ENCODE results near the gene ELK3. TPM values are rescaled to one million over a fixed set of nuclear protein-coding genes. Genes with fewer than 3 reads are reported as not detected.

The ELK3 gene
- total RNA-seq, 1 experiment from 2014 or later: 0.45 TPM

DNA sequence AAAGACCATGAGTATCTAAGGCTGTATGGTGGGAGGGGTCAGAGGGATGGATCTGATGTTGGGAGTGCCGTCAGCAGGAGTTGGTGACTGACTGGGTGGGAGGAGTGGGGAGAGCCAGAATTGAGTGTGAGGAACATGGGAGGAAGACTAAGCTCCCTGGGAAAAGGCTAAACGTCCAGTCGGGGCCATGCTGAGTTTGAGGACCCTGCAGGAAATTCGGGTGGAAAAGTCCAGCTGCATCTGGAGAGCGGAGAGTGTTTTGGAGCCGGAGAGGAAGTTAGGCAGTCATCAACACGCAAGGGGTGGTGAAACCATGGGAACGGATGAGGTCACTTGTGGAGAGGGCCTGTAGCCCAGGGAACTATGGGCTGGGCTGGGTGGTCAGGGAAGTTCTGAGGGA lies 60.9 kb downstream of the ELK3 start:
- no TSS peak for BruUV-seq (replicated peaks)
- Mint-ChIP-seq H3K27me3 (ENCODE audit: insufficient read depth, unreplicated experiment) (no peaks in the 10 kb centered on the region), H3K4me1 (ENCODE audit: low read depth, unreplicated experiment) (no peaks in the 10 kb centered on the region), H3K27ac (ENCODE audit: unreplicated experiment) (no peak overlapping the region), H3K4me3 (ENCODE audit: unreplicated experiment) (no peak overlapping the region), H3K36me3 (ENCODE audit: insufficient read depth, unreplicated experiment) (no peaks in the 10 kb centered on the region), H3K9me3 (ENCODE audit: unreplicated experiment) (no peaks in the 10 kb centered on the region)
- no peak overlapping the region for H3K4me3 ChIP-seq (ENCODE audit: low read depth, low read length)
- no peak for DNase-seq
- H3K27me3 ChIP-seq (replicated peaks; ENCODE audit: control insufficient read depth, insufficient read depth, low read length): no peaks in the 10 kb centered on the region
- CTCF ChIA-PET: no interaction called here
- no peaks in the 10 kb centered on the region for H3K9me3 ChIP-seq
- POLR2A ChIA-PET: no interaction called here
- no peaks in the 10 kb centered on the region for H3K36me3 ChIP-seq (ENCODE audit: control insufficient read depth, insufficient read depth, low read length)
- no peaks in the 10 kb centered on the region for H3K4me1 ChIP-seq
- TF ChIP-seq, protein P1, sequence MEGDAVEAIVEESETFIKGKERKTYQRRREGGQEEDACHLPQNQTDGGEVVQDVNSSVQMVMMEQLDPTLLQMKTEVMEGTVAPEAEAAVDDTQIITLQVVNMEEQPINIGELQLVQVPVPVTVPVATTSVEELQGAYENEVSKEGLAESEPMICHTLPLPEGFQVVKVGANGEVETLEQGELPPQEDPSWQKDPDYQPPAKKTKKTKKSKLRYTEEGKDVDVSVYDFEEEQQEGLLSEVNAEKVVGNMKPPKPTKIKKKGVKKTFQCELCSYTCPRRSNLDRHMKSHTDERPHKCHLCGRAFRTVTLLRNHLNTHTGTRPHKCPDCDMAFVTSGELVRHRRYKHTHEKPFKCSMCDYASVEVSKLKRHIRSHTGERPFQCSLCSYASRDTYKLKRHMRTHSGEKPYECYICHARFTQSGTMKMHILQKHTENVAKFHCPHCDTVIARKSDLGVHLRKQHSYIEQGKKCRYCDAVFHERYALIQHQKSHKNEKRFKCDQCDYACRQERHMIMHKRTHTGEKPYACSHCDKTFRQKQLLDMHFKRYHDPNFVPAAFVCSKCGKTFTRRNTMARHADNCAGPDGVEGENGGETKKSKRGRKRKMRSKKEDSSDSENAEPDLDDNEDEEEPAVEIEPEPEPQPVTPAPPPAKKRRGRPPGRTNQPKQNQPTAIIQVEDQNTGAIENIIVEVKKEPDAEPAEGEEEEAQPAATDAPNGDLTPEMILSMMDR (IDR thresholded peaks at IDR 0.05; ENCODE audit: insufficient read depth in 1 of 2, low read depth in 1 of 2, low read length in 1 of 2, severe bottlenecking in 1 of 2, unreplicated experiment in 1 of 2): no peak
- intact Hi-C loops (cut with micrococcal nuclease; ENCODE audit: unreplicated experiment): no loop called here

- H3K4me1 Mint-ChIP-seq (ENCODE audit: low read depth, unreplicated experiment): no peaks in the 10 kb centered on the region
- no peak overlapping the region for H3K4me3 Mint-ChIP-seq (ENCODE audit: unreplicated experiment)
- H3K9me3 Mint-ChIP-seq (ENCODE audit: unreplicated experiment): no peaks in the 10 kb centered on the region
- DNase-seq: no peak
- Histone ChIP-seq H3K4me1 (no peaks in the 10 kb centered on the region), H3K36me3 (ENCODE audit: control insufficient read depth, insufficient read depth, low read length) (no peaks in the 10 kb centered on the region), H3K4me3 (ENCODE audit: low read depth, low read length) (no peak overlapping the region), H3K27me3 (replicated peaks; ENCODE audit: control insufficient read depth, insufficient read depth, low read length) (no peaks in the 10 kb centered on the region), H3K9me3 (no peaks in the 10 kb centered on the region)
- CTCF ChIA-PET: no interaction called here
- TF ChIP-seq, protein P1 (IDR thresholded peaks at IDR 0.05; ENCODE audit: insufficient read depth in 1 of 2, low read depth in 1 of 2, low read length in 1 of 2, severe bottlenecking in 1 of 2, unreplicated experiment in 1 of 2): no peak
- BruUV-seq (replicated peaks): no TSS peak
- intact Hi-C loops (cut with micrococcal nuclease; ENCODE audit: unreplicated experiment): no loop called here
- no peak overlapping the region for H3K27ac Mint-ChIP-seq (ENCODE audit: unreplicated experiment)
- H3K27me3 Mint-ChIP-seq (ENCODE audit: insufficient read depth, unreplicated experiment): no peaks in the 10 kb centered on the region
- POLR2A ChIA-PET: no interaction called here
- no peaks in the 10 kb centered on the region for H3K36me3 Mint-ChIP-seq (ENCODE audit: insufficient read depth, unreplicated experiment)
Observed at GRCh38 chr12:96256672-96257361, 62.6 kb downstream of the ELK3 start.

DNA sequence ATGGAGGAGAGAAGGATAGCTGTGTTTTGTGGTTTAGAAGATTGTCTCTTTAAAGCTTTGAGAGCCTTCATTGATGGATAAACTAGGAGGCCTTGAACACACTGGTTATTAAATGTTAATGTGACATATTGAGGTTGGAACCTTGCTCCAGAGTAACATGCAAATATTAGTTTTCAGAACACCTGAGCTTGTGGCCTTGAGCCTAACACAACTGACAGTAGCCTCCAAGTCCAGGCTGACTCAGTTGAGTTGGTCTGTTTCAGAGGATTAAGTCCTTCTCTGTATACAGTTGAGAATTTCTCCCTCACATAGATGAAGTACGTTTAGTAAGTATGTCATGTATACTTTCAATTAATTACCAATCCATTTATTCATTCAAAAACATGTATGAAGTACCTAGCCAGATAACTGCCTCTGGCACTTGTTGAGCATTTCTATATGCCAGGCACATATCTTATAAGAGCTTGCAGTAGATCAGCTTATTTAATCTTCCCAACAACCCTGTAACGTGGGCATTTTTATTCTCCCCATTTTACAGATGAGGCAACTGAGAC lies 63.5 kb downstream of the ELK3 start:
- no peak for DNase-seq
- Mint-ChIP-seq H3K4me1 (ENCODE audit: low read depth, unreplicated experiment) (no peaks in the 10 kb centered on the region), H3K27me3 (ENCODE audit: insufficient read depth, unreplicated experiment) (no peaks in the 10 kb centered on the region), H3K4me3 (ENCODE audit: unreplicated experiment) (no peak overlapping the region), H3K9me3 (ENCODE audit: unreplicated experiment) (no peaks in the 10 kb centered on the region), H3K36me3 (ENCODE audit: insufficient read depth, unreplicated experiment) (no peaks in the 10 kb centered on the region), H3K27ac (ENCODE audit: unreplicated experiment) (no peak overlapping the region)
- no peaks in the 10 kb centered on the region for H3K27me3 ChIP-seq (replicated peaks; ENCODE audit: control insufficient read depth, insufficient read depth, low read length)
- POLR2A ChIA-PET: no interaction called here
- no TSS peak for BruUV-seq (replicated peaks)
- no peak overlapping the region for H3K4me3 ChIP-seq (ENCODE audit: low read depth, low read length)
- CTCF ChIA-PET: no interaction called here
- no peaks in the 10 kb centered on the region for H3K9me3 ChIP-seq
- no peaks in the 10 kb centered on the region for H3K36me3 ChIP-seq (ENCODE audit: control insufficient read depth, insufficient read depth, low read length)
- H3K4me1 ChIP-seq: no peaks in the 10 kb centered on the region
- intact Hi-C loops (cut with micrococcal nuclease; ENCODE audit: unreplicated experiment): no loop called here
- TF ChIP-seq, protein P1 (IDR thresholded peaks at IDR 0.05; ENCODE audit: insufficient read depth in 1 of 2, low read depth in 1 of 2, low read length in 1 of 2, severe bottlenecking in 1 of 2, unreplicated experiment in 1 of 2): no peak

Data from Caco-2 (cell line).